ENCODE results near the gene CCDC159.
"Not testable (repeated sequence)": the region's sequence is repeated elsewhere in the genome, so short reads cannot be mapped to it uniquely, and the experiment has no call there.

CCDC159 gene

DNA sequence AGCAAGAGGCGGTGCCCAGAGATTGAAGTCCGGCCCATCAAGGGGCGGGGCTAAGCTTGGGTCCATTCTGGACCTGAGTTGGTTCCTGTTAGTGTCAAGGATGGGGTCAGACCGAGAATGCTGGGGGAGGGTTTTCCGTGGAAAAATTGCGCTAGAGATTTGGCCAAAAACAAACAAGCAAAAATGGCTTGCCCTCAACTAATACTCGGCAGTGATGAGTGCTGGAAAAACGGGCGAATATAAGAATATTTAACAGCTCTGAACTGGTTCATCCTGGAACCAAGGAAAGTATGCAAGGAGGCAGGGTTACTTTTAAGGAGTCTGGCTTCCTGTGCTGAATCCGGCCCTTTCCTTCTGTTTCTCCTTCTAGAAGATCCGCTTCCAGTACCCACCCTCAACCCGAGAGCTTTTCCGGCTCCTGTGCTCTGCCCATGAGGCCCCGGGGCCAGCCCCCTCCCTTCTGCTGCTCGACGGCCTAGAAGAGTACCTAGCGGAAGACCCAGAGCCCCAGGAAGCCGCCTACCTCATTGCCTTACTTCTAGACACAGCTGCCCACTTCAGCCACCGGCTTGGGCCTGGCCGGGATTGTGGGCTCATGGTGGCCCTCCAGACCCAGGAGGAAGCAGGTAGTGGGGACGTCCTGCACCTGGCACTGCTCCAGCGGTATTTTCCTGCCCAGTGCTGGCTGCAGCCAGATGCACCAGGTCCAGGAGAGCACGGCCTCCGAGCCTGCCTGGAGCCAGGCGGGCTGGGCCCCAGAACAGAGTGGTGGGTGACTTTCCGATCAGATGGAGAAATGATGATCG, 29.0 kb downstream of the CCDC159 start:
- Histone ChIP-seq H3K4me3 (ENCODE audit: severe bottlenecking) (peak overlapping the region; percentile 64), H3K36me3 (ENCODE audit: low read depth) (peaks cover 12% of the 10 kb centered on the region), H3K9me3 (ENCODE audit: severe bottlenecking) (no peaks in the 10 kb centered on the region), H3K27me3 (ENCODE audit: insufficient read depth, poor library complexity, severe bottlenecking) (no peaks in the 10 kb centered on the region), H3K4me1 (ENCODE audit: insufficient read depth, poor library complexity, severe bottlenecking) (peaks cover 29% of the 10 kb centered on the region), H3K27ac (ENCODE audit: poor library complexity, severe bottlenecking) (peak overlapping the region; percentile 73)
- TF ChIP-seq CTCF (IDR thresholded peaks at IDR 0.05; ENCODE audit: poor library complexity, severe bottlenecking) = no peak
- ATAC-seq (ENCODE audit: low read depth) (0 out of 3 replicates have a peak, but pooled peaks have one; percentile 2), DNase-seq (ENCODE audit: low spot score) (no peak)

DNA sequence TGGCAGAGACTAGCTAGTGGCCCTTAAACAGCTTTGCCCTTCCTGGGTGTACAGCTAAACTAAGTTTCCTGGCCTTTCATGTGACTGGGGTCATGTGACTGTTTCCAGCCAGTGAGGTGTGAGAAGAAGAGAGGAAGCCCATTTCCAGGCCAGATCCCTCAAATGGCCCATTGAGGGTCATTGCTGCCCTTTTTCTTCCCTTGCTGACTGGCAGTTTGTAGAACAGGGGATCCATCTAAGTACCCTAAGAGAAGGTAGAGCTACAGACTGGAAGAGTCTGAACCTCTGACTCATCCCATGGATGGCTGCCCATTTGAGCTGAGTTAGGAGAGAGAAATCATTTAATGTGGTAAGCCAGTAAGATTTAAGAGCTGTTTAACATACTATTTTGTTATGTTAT, 30.9 kb downstream of the CCDC159 start:
- H3K4me1 ChIP-seq (ENCODE audit: insufficient read depth, poor library complexity, severe bottlenecking) = peaks cover 30% of the 10 kb centered on the region
- no peaks in the 10 kb centered on the region for H3K27me3 ChIP-seq (ENCODE audit: insufficient read depth, poor library complexity, severe bottlenecking)
- DNase-seq (ENCODE audit: low spot score) (no peak), ATAC-seq (ENCODE audit: low read depth) (no peak)
- H3K36me3 ChIP-seq (ENCODE audit: low read depth) = peaks cover 12% of the 10 kb centered on the region
- TF ChIP-seq CTCF (IDR thresholded peaks at IDR 0.05; ENCODE audit: poor library complexity, severe bottlenecking) = no peak
- no peak overlapping the region for H3K4me3 ChIP-seq (ENCODE audit: severe bottlenecking)
- H3K9me3 ChIP-seq (ENCODE audit: severe bottlenecking) = no peaks in the 10 kb centered on the region
- H3K27ac ChIP-seq (ENCODE audit: poor library complexity, severe bottlenecking) = peak overlapping the region; percentile 73

DNA sequence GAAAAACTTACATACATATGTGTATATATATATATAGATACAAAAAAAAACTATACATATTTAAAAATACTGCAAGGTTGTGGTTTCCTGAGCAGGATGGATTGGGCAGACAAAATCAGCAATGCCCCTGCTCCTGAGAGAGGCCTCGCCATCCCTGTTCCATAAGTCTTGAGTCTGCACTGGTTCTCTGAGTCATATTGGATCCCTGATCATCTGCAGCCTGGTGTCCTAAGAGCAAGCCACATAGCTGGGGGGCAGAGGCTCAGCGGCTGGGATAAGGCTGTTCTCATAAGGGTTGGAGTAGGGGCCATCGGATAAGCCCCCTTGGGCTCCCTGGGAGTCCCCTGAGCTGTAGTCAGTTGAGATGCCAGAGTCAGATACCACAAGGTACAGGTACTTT, 31.4 kb downstream of the CCDC159 start:
- Histone ChIP-seq H3K36me3 (ENCODE audit: low read depth) (peaks cover 12% of the 10 kb centered on the region), H3K27ac (ENCODE audit: poor library complexity, severe bottlenecking) (peak overlapping the region; percentile 73), H3K4me3 (ENCODE audit: severe bottlenecking) (no peak overlapping the region), H3K9me3 (ENCODE audit: severe bottlenecking) (no peaks in the 10 kb centered on the region), H3K27me3 (ENCODE audit: insufficient read depth, poor library complexity, severe bottlenecking) (no peaks in the 10 kb centered on the region), H3K4me1 (ENCODE audit: insufficient read depth, poor library complexity, severe bottlenecking) (peaks cover 30% of the 10 kb centered on the region)
- no peak for TF ChIP-seq CTCF (IDR thresholded peaks at IDR 0.05; ENCODE audit: poor library complexity, severe bottlenecking)
- DNase-seq (ENCODE audit: low spot score) (no peak), ATAC-seq (ENCODE audit: low read depth) (no peak)

DNA sequence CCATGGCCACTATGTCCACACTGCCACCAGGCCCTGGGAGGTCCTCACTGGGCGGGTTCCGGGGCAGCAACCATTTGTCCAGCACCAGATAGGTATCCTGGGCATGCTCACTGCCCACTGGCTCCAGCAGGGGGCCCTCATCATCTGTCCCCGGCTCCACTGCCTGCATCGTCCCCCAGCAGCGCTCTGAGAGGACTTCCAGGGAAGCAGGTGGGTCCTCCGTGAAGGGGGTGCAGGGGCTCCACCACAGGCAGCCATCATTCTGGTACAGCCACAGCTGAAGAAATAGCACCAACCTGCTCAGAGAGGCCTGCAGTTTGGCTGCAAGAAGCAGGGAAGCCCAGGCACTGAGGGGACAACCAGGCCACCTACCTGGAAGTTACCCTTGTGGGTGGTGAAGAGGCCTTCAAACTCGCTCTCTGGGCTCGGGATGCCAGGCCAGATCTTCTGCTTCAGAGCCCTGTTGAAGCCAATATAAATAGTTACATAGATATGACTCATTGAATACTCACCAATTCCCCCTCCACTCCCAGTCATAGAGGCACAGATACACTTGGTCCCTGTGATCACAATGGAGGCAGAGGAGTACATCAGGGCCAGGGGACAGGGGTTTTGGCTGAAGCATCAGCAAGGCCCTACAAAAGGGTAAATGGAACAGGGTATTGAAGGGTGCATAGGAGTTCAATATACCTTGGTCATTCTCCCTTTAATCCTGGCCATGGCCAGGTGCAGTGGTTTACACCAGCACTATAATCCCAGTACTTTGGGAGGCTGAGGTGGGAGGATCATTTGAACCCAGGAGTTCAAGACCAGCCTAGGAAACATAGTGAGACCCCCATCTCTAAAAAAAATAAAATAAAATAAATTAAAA, 32.2 kb downstream of the CCDC159 start:
- ATAC-seq (ENCODE audit: low read depth) (peak; percentile 14), DNase-seq (ENCODE audit: low spot score) (no peak)
- H3K9me3 ChIP-seq (ENCODE audit: severe bottlenecking) = no peaks in the 10 kb centered on the region
- no peaks in the 10 kb centered on the region for H3K27me3 ChIP-seq (ENCODE audit: insufficient read depth, poor library complexity, severe bottlenecking)
- peaks cover 12% of the 10 kb centered on the region for H3K36me3 ChIP-seq (ENCODE audit: low read depth)
- H3K4me3 ChIP-seq (ENCODE audit: severe bottlenecking) = no peak overlapping the region
- H3K27ac ChIP-seq (ENCODE audit: poor library complexity, severe bottlenecking) = peak overlapping the region; percentile 73
- H3K4me1 ChIP-seq (ENCODE audit: insufficient read depth, poor library complexity, severe bottlenecking) = peaks cover 30% of the 10 kb centered on the region
- no peak for TF ChIP-seq CTCF (IDR thresholded peaks at IDR 0.05; ENCODE audit: poor library complexity, severe bottlenecking)

GRCh38 chr19:11379269-11379845, 33.0 kb downstream of the CCDC159 start:
- Histone ChIP-seq H3K4me1 (ENCODE audit: insufficient read depth, poor library complexity, severe bottlenecking) (peaks cover 30% of the 10 kb centered on the region), H3K27ac (ENCODE audit: poor library complexity, severe bottlenecking) (peak overlapping the region; percentile 73), H3K36me3 (ENCODE audit: low read depth) (peaks cover 12% of the 10 kb centered on the region)
- DNase-seq (ENCODE audit: low spot score); H3K27me3 ChIP-seq (ENCODE audit: insufficient read depth, poor library complexity, severe bottlenecking); ATAC-seq (ENCODE audit: low read depth); H3K4me3 ChIP-seq (ENCODE audit: severe bottlenecking); H3K9me3 ChIP-seq (ENCODE audit: severe bottlenecking): not testable (repeated sequence)

Measured in RWPE2 (cell line).